ENCODE measurements around the gene MIPOL1.

DNA sequence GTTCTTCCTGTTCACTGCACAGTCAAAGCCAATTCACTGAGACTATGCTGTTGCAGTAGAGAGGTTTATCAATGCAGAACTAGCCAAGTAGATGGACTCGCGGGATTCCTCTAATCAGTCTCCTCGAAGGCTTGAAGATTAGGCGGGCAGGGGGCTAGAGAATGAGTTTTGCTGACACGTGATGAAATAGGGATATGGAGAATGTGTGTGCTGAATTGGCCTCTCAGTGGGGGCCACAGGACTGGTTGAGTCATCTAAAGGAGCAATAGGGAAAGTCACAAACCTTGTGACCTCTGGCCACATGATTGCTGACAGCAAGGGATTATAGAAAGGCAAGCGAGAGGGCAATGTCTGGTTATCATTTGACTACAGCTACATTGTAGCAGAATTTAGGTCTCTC is 12.7 kb downstream of the MIPOL1 start:
- no peak for TF ChIP-seq POLR2A (IDR thresholded peaks at IDR 0.05)
- TF ChIP-seq, protein P1, sequence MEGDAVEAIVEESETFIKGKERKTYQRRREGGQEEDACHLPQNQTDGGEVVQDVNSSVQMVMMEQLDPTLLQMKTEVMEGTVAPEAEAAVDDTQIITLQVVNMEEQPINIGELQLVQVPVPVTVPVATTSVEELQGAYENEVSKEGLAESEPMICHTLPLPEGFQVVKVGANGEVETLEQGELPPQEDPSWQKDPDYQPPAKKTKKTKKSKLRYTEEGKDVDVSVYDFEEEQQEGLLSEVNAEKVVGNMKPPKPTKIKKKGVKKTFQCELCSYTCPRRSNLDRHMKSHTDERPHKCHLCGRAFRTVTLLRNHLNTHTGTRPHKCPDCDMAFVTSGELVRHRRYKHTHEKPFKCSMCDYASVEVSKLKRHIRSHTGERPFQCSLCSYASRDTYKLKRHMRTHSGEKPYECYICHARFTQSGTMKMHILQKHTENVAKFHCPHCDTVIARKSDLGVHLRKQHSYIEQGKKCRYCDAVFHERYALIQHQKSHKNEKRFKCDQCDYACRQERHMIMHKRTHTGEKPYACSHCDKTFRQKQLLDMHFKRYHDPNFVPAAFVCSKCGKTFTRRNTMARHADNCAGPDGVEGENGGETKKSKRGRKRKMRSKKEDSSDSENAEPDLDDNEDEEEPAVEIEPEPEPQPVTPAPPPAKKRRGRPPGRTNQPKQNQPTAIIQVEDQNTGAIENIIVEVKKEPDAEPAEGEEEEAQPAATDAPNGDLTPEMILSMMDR (IDR thresholded peaks at IDR 0.05), result no peak

Data from ovary (tissue), 3 donors.